Neural cell (in vitro differentiated cells): ENCODE results near the gene CCL8. TPM values are rescaled to one million over a fixed set of nuclear protein-coding genes. Genes with fewer than 3 reads are reported as not detected.

ENCODE experiments used
- H2AFZ ChIP-seq: fragments of 200-600, 300-800 bp; sonication (generic), shearing (Covaris generic); 2 replicates; pipeline ENCODE4 v1.6.0; 2014; ENCODE audit warnings: low read depth, mild to moderate bottlenecking, antibody characterized with exemption, low read length, moderate library complexity
- H3F3A ChIP-seq: fragments of 200-600 bp; shearing (Covaris generic); 2 replicates; pipeline ENCODE4 v1.6.1; 2016; ENCODE audit warnings: mild to moderate bottlenecking, moderate library complexity, mixed read lengths, antibody characterized with exemption, low read length; ENCODE audit not compliant: insufficient read depth, poor library complexity, severe bottlenecking
- H3K27ac ChIP-seq: fragments of 200-600, 300-800 bp; sonication (generic), shearing (Covaris generic); 2 replicates; pipeline ENCODE4 v1.5.1; 2014; ENCODE audit warnings: mild to moderate bottlenecking, low read length, moderate library complexity
- H3K27me3 ChIP-seq: fragments of 300-800, 200-600 bp; sonication (generic), shearing (Covaris generic); 2 replicates; pipeline ENCODE4 v1.6.0; 2014; ENCODE audit warnings: mild to moderate bottlenecking, low read depth, low read length, moderate library complexity; ENCODE audit not compliant: insufficient read depth
- H3K36me3 ChIP-seq: fragments of 300-800, 200-600 bp; sonication (generic), shearing (Covaris generic); 2 replicates; pipeline ENCODE4 v1.5.1; 2014; ENCODE audit warnings: mild to moderate bottlenecking, antibody characterized with exemption, low read length, moderate library complexity; ENCODE audit not compliant: insufficient read depth
- H3K4me2 ChIP-seq: fragments of 300-800, 200-600 bp; sonication (generic), shearing (Covaris generic); 2 replicates; pipeline ENCODE4 v1.6.0; 2014; ENCODE audit warnings: mild to moderate bottlenecking, low read length
- H3K4me3 ChIP-seq: fragments of 300-800, 200-600 bp; sonication (generic), shearing (Covaris generic); 2 replicates; pipeline ENCODE4 v1.5.1; 2014; ENCODE audit warnings: mild to moderate bottlenecking, low read length, moderate library complexity
- H3K79me2 ChIP-seq: fragments of 200-600 bp; shearing (Covaris generic); replicated peaks from 2 replicates; pipeline ENCODE4 v1.6.0; 2014; ENCODE audit warnings: mild to moderate bottlenecking, low read length, moderate library complexity; ENCODE audit not compliant: insufficient read depth
- H3K9ac ChIP-seq: fragments of 300-800, 200-600 bp; sonication (generic), shearing (Covaris generic); 2 replicates; pipeline ENCODE4 v1.6.1; 2016; ENCODE audit warnings: mild to moderate bottlenecking, low read length, mixed read lengths
- H3K9me2 ChIP-seq: fragments of 200-600 bp; shearing (Covaris generic); 2 replicates; pipeline ENCODE4 v1.6.1; 2016; ENCODE audit warnings: mild to moderate bottlenecking, low read length, mixed read lengths; ENCODE audit not compliant: insufficient read depth
- H3K9me3 ChIP-seq: fragments of 200-600, 300-800 bp; sonication (generic), shearing (Covaris generic); 2 replicates; pipeline ENCODE4 v1.6.1; 2016; ENCODE audit warnings: mild to moderate bottlenecking, mixed run types, low read length, moderate library complexity, mixed read lengths
- H4K20me1 ChIP-seq: fragments of 200-600 bp; shearing (Covaris generic); 2 replicates; pipeline ENCODE4 v1.6.1; 2016; ENCODE audit warnings: mild to moderate bottlenecking, mixed run types; ENCODE audit not compliant: insufficient read depth
- EP300 ChIP-seq: fragments of 450-650 bp; conservative IDR thresholded peaks from 2 replicates; pipeline ENCODE4 v1.6.1; 2014; ENCODE audit warnings: antibody characterized with exemption, mild to moderate bottlenecking, moderate library complexity; ENCODE audit not compliant: poor library complexity, severe bottlenecking
- EZH2 ChIP-seq: fragments of 200-600, 300-800 bp; shearing (Covaris generic), sonication (generic); IDR thresholded peaks from 2 replicates; pipeline ENCODE4 v1.6.1; 2014; ENCODE audit warnings: antibody characterized with exemption, low read length, borderline replicate concordance, mild to moderate bottlenecking; ENCODE audit not compliant: insufficient read depth, poor library complexity, severe bottlenecking
- MXI1 ChIP-seq: fragments of 450-650 bp; conservative IDR thresholded peaks from 2 replicates; pipeline ENCODE4 v1.6.1; 2014; ENCODE audit warnings: antibody characterized with exemption, mild to moderate bottlenecking; ENCODE audit not compliant: poor library complexity, severe bottlenecking
- POLR2AphosphoS5 ChIP-seq: IDR thresholded peaks from 2 replicates; pipeline ENCODE4 v1.6.1; 2012
- RAD21 ChIP-seq: fragments of 450-650 bp; conservative IDR thresholded peaks from 2 replicates; pipeline ENCODE4 v1.6.1; 2014; ENCODE audit warnings: antibody characterized with exemption, mild to moderate bottlenecking, moderate library complexity
- SMC3 ChIP-seq: fragments of 450-650 bp; conservative IDR thresholded peaks from 2 replicates; pipeline ENCODE4 v1.6.1; 2014; ENCODE audit warnings: antibody characterized with exemption, mild to moderate bottlenecking, moderate library complexity; ENCODE audit not compliant: poor library complexity
- TAF1 ChIP-seq: IDR thresholded peaks from 2 replicates; pipeline ENCODE4 v1.6.1; 2012; ENCODE audit warnings: low read depth
- polyA plus RNA-seq: library from polyadenylated mRNA; depleted of rRNA; stranded (reverse); fragments of >200 nt; gene quantifications from 2 replicates; pipeline ENCODE4 v1.2.3, GENCODE V29; 2014
- TF ChIP-seq, protein P1 (sequence below): IDR thresholded peaks from 2 replicates; pipeline ENCODE4 v1.6.1; 2012; ENCODE audit warnings: borderline replicate concordance
- TF ChIP-seq, protein P2 (sequence below): fragments of 450-650 bp; IDR thresholded peaks from 2 replicates; pipeline ENCODE4 v1.5.1; 2014; ENCODE audit warnings: antibody characterized with exemption, mild to moderate bottlenecking, moderate library complexity; ENCODE audit not compliant: poor library complexity, severe bottlenecking

Gene CCL8
- polyA plus RNA-seq, 1 donor from 2014 or later = not detected

DNA sequence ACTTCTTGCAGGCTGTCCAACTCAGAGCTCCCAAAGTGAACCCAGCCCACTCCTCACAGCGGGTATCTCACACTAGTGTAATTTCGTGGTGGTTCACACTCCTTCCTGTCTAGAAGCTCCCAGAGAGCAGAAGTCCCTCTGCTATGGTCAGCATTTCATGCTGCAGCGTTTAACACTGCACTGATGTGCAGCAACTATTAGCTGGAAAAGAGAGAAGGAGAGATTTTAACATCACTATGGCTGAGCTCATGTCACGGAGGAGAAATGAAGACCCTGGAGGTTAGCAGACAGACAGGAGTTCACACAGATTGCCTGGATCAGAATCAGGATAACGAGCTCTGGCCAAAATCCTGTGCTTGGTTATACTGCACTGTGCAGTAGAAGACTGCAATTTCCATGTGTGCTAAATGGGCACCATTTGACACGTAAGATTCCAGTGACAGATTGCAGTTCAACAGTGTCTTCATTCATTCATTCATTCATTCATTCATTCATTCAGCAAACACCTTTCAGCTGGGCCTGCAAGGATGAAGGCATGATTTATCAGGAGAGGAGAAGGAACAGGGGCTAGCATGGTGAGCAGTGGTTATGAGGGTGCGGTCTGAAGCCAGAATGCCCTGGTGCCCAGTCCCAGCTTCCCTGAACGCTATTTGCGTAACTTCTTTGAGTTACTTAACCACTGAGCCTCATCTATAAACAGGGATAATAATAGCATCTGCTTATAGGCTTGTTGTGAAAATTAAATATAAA, 49.1 kb downstream of the CCL8 start:
- H3F3A ChIP-seq = no peaks in the 10 kb centered on the region
- TF ChIP-seq TAF1 (no peak), MXI1 (no peak), EZH2 (no peak), EP300 (no peak), POLR2AphosphoS5 (no peak), RAD21 (no peak), SMC3 (no peak)
- TF ChIP-seq, protein P1, sequence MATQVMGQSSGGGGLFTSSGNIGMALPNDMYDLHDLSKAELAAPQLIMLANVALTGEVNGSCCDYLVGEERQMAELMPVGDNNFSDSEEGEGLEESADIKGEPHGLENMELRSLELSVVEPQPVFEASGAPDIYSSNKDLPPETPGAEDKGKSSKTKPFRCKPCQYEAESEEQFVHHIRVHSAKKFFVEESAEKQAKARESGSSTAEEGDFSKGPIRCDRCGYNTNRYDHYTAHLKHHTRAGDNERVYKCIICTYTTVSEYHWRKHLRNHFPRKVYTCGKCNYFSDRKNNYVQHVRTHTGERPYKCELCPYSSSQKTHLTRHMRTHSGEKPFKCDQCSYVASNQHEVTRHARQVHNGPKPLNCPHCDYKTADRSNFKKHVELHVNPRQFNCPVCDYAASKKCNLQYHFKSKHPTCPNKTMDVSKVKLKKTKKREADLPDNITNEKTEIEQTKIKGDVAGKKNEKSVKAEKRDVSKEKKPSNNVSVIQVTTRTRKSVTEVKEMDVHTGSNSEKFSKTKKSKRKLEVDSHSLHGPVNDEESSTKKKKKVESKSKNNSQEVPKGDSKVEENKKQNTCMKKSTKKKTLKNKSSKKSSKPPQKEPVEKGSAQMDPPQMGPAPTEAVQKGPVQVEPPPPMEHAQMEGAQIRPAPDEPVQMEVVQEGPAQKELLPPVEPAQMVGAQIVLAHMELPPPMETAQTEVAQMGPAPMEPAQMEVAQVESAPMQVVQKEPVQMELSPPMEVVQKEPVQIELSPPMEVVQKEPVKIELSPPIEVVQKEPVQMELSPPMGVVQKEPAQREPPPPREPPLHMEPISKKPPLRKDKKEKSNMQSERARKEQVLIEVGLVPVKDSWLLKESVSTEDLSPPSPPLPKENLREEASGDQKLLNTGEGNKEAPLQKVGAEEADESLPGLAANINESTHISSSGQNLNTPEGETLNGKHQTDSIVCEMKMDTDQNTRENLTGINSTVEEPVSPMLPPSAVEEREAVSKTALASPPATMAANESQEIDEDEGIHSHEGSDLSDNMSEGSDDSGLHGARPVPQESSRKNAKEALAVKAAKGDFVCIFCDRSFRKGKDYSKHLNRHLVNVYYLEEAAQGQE = no peak
- TF ChIP-seq, protein P2, sequence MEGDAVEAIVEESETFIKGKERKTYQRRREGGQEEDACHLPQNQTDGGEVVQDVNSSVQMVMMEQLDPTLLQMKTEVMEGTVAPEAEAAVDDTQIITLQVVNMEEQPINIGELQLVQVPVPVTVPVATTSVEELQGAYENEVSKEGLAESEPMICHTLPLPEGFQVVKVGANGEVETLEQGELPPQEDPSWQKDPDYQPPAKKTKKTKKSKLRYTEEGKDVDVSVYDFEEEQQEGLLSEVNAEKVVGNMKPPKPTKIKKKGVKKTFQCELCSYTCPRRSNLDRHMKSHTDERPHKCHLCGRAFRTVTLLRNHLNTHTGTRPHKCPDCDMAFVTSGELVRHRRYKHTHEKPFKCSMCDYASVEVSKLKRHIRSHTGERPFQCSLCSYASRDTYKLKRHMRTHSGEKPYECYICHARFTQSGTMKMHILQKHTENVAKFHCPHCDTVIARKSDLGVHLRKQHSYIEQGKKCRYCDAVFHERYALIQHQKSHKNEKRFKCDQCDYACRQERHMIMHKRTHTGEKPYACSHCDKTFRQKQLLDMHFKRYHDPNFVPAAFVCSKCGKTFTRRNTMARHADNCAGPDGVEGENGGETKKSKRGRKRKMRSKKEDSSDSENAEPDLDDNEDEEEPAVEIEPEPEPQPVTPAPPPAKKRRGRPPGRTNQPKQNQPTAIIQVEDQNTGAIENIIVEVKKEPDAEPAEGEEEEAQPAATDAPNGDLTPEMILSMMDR = no peak
- no peaks in the 10 kb centered on the region for H3K79me2 ChIP-seq
- no peaks in the 10 kb centered on the region for H4K20me1 ChIP-seq
- H3K4me2 ChIP-seq = no peak overlapping the region
- no peak overlapping the region for H3K4me3 ChIP-seq
- H3K9me3 ChIP-seq = no peaks in the 10 kb centered on the region
- H2AFZ ChIP-seq = no peak overlapping the region
- H3K9me2 ChIP-seq = no peaks in the 10 kb centered on the region
- no peaks in the 10 kb centered on the region for H3K36me3 ChIP-seq
- H3K9ac ChIP-seq = no peak overlapping the region
- no peaks in the 10 kb centered on the region for H3K27me3 ChIP-seq
- H3K27ac ChIP-seq = no peak overlapping the region

DNA sequence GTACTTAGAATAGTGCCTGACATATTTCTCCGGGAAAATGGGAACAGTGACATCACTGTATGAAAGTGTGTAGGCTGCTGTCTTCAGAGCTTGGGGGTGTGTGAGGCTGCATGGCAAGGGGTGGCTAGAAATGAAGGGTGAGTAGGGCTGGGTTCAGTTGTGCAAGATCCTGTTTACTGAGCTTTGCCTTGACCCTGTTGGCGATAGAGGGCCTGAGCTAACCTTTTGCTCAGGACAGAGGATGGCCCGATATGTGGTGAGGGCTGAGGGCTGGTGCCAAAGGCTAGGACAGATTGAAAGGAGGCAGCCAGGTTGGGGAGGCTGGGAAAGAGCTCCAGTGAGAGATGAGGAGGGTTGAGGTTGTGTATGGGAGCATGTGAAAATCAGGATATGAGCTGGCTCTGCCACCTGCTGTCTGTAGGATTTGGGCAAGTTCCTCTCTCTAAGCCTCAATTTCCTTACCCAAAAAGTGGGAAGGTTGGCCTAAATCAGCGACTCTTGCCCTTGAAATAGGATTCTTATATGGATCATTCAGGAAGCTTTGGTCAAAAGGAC, 49.8 kb downstream of the CCL8 start:
- H4K20me1 ChIP-seq = no peaks in the 10 kb centered on the region
- H3K9ac ChIP-seq = no peak overlapping the region
- no peak for TF ChIP-seq EP300
- TF ChIP-seq, protein P2 = no peak
- H3K9me3 ChIP-seq = no peaks in the 10 kb centered on the region
- no peaks in the 10 kb centered on the region for H3K9me2 ChIP-seq
- H3F3A ChIP-seq = no peaks in the 10 kb centered on the region
- no peak overlapping the region for H3K4me3 ChIP-seq
- H3K4me2 ChIP-seq = no peak overlapping the region
- no peaks in the 10 kb centered on the region for H3K36me3 ChIP-seq
- no peaks in the 10 kb centered on the region for H3K79me2 ChIP-seq
- no peak overlapping the region for H3K27ac ChIP-seq
- no peaks in the 10 kb centered on the region for H3K27me3 ChIP-seq
- H2AFZ ChIP-seq = no peak overlapping the region
